Eye (tissue), 1 donor: ENCODE data around the gene NTN1.
A peak's percentile ranks its signal among the peaks of the same experiment; 100 is the strongest.

ENCODE experiments used
- DNase-seq: peaks from one replicate; pipeline ENCODE4 v3.0.0-alpha.2; 2015

The NTN1 gene

DNA sequence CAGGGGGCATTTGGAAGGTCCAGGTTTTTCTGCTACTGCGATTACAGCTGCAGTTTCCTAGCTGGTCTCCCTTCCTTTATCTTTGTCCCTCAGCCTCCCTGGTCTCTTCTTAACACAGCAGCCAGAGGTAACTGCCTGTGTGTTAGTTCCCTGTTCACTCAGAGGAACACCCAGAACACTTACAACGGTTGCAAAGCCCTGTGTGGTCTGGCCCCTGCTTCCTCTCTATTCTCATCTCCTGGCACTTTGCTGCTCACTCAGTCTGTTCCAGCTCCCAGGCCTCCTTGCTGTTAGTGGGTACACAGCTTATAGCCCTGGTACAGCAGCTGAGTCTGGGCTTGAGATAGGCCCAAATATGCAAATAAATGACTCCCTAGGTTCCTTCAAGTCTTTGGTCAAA is 16.4 kb downstream of the NTN1 start:
- no peak for DNase-seq

DNA sequence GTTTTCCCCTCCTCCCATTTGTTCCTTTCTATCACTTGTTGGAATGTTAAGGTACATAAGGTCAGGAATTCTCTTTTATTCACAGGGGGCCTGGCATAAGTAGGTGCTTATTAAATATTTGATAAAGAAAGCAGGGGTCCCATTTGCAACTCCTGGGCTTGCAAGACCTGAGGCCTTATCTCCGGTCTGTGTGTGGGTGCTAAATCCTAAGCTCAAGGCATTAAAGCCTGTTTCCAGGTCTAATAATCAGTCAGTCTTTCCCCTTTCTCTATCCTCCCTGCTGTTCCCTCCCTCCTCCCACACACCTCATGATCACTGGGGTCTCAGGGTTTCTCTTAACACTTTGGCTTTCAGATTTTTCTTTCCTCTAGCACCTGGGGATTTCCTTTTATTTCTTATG is 17.1 kb downstream of the NTN1 start:
- DNase-seq = no peak

DNA sequence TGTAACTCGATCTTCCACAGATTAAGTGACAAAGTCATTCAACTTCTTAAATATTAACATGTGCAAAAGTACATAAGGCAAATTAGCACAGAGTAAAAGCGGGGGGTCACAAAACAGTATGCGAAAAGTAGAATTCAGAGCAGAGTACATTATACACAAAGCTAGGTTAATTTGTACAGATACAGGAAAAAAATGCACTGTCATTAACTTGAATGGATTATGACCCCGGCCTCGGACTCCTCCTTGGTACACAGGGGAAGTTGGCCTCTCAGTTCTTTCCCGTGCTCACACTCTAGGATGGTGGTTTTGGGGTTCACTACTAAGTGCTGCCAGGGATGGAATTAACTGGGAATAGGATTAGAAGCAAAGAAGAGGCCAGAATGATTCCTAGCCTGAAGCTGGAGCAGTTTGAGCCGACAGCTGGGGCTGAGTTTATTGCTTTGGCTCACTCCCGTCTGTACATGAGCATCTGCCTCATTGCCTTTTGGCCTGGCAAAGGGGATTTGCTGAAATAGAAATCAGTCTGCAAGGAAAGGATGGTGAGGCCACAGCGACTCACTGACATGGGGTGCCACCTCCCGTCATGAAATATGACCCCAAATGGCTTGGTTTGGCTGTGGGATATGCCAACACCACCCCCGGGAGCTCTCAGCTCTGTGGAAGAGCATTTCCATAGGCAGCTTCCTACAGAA is 23.6 kb downstream of the NTN1 start:
- DNase-seq = no peak

DNA sequence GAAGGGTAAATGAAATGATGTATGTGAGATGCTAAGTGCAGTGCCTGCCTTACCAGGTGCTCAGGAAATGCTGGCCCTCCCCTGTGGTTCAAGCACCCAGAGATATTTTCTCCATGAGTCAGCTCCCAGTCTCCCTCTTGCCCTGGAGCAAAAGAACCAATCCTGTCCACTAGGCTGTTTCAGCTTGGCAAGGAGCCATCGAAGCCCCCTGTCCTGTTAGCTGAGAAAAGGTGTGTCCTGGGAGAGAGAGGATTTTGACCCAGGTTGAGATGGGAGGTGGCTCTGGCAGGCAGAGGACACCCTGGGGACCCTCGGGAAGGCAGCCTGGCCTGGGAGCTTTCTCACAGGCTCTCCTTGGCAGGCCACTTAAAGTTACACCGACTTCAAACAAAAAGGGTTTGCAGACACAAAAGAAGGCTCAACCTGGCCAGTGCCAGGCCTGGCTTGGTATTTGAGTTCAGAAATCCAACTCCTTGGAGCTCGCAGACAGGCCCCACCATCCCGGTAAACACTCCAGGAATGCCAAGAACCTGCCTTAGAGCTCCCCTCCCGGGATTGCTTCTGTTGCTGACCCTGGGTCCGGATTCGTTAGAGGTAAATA is 29.6 kb downstream of the NTN1 start:
- no peak for DNase-seq

DNA sequence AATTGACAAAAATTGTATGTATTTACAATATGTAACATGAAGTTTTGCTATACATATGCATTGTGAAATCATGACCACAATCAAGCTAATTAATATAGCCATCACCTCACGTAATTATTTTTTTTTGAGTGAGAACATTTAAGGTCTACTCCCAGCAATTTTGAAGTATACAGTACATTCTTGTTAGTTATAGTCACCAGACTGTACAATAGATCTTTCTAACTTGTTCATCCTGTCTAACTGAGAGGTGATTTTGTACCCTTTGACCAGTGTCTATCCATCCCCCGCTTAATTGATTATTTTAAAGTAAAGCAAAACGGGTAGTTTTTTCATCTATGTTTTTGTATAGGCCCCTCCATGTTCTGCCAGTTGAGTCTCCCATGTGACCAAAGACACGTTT is 30.3 kb downstream of the NTN1 start:
- no peak for DNase-seq

DNA sequence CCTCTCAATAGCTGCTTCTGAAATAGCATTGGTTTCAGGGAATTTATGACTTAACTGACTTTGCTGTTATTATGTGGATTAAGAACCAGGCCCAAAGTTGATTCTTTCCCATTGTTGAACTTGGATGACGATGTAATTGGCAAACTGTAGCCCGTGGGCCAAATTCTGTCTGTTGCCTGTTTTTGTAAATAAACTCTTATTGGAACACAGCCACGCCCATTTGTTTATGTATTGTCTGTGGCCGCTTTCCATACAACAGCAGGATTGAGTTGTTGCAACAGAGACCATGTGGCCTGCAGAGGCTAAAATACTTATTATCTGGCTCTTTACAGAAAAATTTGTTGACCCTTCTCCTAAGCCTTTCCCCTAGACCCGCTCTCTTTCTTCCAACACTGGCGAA is 31.6 kb downstream of the NTN1 start:
- no peak for DNase-seq

DNA sequence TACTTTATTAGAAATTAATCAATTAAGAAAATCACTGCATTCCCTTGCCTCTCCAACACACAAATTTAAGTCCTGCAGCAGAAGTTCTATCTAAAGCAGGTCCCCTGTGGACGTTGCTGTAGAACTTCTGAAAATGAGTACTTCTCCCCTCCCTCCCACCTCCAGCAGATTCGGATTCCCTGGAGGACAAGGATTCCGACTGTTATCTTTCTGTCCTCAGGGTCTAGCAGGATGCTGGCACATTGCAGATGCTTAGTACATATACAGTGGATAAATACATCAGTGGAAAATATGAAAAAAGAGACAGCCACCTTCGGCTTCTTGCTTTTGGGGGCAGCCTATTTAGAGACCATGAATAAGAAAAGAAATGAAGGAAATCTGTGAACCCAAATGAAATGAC is 32.1 kb downstream of the NTN1 start:
- DNase-seq = no peak

DNA sequence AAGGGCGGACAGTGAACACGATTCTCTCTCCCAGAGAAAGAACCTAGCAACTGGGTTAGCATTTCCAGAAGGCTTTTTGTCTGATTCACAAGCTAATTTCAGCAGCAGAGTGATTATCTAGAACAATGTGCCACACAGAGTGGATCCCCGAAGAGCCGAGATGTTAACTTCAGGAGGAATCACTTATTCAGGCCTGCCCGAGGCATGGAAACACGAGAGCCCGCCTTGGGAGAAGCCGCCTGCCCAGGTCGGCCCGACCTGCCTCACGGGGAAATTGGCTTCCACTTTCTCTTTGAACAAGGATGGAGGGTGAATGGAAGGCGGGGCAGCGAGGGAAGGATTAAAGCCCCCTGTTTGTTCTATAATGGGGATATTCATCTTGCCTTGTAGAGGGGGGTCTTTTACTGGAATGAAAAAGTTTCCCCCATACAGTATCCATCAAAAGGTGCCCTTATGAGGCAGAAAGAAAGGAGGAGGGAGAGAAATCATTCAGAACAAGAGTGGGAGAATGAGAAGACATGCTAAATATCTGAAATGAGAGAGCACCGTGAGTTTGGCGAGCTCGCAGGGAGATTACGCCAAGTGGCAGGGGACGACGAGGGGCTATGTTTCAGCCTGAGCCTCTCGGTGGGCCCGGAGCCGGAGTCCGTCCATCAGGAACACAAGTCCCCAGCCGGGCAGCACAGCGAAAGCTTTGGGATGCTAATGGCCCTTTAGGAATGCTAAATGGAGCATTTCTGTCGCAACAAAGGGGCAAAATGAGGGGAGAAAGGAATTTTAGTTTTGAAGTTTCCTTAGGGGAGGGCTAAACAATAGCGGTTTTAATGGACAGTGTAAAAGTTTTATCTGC is 33.0 kb downstream of the NTN1 start:
- DNase-seq = no peak

DNA sequence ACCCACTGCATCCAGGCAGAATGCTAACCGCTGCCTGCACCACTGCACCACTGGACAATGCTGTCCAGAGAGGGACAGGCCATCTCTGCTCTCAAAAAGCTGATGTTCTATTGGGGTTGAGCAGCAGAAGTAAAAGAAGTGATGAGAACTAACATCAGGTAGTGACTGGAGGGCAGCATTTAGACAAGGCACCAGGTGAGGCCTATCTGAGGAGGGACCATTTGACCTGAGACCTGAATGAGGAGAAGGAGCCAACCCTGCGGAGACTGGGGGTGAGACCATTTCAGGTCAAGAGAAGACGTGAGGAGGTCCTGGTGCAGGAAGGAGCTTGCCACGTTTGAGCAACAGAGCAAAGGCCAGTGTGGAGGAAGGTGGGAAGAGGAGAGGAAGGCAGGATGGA is 34.0 kb downstream of the NTN1 start:
- no peak for DNase-seq

DNA sequence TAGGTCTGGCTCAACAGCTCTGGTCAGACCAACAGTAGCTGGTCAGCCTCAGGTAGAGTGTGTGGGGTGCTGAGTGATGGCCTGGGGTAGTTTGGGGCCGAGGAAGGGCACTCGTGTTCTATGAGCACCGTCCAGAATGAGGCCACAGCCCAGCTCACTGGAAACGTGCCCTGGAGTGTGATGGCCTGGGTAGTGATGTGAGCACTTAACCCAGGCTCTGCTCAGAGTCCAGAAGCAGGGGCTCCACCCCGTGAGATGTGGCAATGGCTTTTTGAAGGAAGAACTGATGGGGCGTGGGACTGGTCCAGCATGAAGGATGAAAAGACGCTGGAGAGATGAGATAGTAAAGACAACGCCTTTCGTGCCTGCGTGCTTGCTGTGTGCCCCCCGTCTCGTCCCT is 35.3 kb downstream of the NTN1 start:
- no peak for DNase-seq

DNA sequence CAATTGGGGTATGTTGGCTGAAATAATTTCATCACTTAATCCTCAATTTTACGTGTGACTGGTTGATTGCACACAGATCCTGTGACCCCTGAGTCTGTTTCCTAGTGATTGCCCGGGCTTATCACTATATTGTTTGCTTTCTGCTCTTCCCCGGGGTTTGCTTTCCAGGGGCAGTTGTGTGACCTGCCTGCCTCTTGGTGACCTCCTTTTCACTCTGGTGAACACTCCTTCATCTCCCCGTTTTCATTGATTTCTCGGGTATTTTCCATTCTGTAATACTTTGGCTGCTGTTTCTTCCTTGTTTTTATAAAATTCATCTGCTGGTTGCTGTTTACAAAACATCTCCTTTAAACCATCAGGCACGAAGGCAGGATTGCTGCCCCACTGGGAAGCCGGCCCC is 36.0 kb downstream of the NTN1 start:
- peak; percentile 41 for DNase-seq

DNA sequence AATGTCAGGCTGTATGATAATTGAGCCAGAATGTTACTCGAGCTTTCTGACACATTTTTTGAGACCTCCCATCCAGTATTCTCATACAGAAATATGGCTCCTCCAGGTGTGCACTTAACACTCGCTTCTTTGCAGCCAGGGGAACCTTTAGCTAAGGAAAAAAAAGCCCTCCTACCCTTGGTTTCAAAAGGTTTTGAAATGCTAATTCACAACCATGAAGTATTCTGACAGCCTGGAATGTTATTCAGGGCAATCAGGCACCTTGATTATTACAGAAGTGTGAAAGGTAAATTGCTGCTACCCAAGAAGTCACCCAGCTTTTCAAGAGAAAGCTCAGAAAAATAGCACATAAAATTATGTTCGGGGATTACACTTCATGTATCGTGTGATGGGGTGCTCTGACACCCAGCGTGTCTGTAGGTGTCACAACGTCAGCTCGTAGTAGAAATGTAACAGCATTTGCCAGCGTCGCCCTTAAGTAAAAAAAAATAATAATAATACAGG is 41.1 kb downstream of the NTN1 start:
- no peak for DNase-seq

DNA sequence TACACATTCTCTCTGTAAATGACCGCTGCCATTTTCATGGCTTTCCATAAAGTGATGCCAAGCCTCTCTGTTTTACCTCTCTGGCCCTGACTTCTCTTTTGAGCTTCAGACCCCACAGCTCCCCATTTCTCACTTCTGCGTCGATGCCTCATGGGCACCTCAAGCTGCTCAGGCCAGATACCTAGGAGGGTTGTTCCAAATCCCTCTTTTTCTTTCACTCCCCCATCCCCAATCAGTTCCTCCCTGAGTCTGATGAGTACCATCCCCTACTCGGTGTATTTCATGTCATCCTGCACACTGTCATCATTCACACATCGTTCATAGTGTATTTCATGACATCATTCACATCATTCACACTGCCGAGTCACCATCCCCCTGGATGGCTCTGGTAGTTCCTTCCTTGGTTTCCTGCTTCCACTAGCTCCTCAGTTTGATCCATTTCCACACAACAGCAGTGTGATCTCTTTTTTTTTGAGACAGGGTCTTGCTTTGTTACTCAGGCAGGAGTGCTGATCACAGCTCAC is 43.1 kb downstream of the NTN1 start:
- DNase-seq = no peak

DNA sequence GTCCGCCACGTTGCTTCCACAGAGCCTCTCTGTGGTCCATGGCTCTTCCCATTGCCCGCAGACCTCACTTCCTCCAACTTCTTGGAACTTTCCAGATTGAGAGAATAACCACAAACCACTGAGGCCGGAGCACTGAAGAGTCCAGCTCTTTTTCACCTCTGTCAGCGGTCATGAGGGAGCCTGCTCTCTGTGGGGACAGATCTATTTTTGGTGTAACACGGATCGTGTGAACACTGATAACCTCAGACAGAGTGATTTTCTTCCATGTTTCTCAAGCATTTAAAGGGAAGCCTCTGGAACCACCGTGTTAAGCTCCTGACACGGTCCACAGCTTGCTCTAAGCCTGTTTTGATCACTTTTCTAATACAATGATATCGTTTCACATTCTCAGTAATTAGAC is 49.7 kb downstream of the NTN1 start:
- no peak for DNase-seq

DNA sequence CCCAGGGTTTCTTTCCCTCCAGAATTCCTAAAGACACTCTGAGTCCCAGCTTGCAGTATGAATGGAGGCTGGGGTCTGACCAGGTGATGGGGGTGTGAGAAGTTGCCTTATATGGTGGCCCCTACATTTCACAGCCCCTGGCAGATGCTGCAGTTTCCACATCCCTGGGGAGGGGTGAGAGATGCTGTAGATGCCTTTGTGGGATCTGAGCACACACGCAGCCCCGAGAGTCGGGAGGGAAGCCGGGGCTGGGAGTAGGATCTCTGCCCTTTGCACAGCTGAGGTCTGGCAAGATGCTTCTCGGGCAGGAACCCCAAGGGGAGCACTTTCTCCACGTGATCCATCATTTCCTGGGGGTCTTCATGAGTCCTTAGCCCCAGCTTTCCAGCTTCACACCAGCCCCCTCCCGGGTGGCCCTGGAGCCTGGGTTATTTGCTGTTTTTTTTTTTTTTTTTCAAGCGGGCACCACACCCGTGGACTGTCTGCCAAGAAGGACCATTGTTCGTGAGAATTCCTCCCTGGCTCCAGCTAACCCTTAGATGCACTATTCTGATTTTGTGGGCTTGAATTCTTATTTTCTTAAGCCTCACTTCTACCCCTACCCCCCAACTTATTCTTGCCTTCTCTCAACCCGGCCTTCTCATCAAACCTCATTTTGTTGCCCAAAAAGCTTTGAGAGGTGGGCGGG is 50.6 kb downstream of the NTN1 start:
- no peak for DNase-seq

DNA sequence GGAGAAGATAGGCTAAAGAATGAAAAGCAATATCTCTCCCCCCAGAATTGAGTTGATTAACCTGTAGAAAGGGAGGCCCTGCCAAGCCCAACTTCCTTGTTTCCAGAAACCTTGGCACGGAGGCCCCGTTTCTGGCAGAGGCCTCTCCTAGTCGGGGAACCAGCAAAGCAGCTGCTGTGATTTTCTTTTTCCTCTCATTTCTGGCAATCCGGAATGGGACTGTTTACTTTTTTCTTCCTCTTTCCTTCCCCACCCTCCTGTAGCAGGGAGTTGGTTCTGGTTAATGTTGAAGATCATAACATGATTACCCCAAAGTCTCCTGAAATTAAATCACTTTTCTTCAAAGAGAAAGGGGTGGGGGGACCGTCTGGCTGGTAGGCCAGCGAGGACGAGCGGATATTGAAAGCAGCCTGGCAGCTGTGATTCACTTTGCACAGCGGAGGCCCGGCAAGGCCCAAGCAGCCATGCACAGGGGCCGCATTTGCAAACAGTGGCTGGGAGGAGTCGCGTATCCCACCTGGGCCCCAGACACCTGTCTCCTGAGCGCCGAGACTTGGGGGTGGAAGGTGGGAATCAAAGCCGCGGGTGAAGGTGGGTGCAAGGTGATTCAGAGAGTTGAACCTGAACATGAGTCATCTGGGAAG is 51.5 kb downstream of the NTN1 start:
- peak; percentile 55 for DNase-seq

DNA sequence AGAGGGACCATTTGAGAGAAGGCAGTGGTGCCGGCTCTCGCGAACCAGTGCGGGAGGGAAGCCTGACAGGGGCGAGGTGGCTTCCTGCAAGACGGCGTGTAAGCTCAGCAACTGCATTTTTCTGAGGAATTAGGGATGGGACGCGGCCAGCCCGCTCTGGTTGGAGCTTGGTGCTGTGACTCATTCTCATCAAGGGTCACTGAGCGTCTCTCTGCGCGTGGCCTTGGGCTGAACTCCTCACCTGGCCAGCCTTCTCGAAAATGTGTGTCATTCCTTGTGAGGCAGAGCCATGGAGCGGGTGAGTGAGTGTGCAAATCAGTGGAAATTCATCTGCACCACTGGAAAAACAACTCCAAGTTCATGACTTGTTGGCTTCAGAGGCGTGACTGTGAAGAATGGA is 52.8 kb downstream of the NTN1 start:
- no peak for DNase-seq

DNA sequence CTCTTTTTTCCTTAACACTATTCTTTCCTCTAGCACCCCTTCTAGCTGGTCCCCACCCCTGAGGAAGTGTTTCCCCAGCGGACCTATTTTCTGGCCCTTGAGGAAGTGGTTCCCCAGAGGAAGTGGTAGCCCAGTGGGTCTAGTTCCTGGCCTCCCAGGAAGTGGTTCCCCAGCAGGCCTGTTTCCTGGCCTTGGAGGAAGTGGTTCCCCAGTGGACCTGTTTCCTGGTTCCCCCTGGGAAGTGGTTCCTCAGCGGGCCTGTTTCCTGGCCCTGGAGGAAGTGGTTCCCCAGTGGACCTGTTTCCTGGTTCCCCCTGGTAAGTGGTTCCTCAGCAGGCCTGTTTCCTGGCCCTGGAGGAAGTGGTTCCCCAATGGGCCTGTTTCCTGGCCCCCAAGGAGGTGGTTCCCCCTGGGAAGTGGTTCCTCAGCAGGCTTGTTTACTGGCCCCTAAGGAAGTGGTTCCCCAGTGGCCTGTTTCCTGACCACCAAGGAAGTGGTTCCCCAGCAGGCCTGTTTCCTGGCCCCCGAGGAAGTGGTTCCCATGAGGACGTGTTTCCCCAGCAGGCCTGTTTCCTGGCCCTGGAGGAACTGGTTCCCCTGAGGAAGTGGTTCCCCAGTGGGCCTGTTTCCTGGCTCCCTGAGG is 58.3 kb downstream of the NTN1 start:
- no peak for DNase-seq

DNA sequence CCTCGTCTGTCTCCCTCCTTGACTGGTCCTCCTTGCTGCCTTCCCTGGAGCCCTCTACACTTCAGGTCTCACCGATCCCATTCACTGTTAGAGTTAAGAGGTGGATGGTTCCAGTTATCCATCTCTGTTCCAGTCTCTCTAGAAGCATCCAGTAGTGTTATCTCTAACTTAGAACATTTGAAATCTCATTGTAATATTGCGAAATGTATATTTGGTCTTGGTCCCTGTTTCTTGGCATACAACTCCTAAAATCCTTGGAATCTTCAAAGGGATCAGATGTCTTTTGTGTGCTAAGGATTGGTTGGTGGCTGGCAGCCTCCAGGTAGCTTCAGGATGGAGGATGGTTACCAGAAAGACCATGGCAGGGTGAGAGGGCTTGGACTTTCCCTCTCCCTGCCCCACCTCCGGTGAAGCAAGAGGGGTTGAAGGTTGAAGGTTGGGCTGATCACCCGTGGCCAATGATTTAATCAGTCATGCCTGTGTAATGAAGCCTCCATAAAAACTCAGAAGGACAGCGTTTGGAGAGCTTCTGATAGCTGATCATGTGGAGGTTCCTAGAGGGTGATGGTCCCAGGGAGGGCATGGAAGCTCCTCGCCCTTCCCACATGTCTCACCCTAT is 59.1 kb downstream of the NTN1 start:
- DNase-seq = no peak

DNA sequence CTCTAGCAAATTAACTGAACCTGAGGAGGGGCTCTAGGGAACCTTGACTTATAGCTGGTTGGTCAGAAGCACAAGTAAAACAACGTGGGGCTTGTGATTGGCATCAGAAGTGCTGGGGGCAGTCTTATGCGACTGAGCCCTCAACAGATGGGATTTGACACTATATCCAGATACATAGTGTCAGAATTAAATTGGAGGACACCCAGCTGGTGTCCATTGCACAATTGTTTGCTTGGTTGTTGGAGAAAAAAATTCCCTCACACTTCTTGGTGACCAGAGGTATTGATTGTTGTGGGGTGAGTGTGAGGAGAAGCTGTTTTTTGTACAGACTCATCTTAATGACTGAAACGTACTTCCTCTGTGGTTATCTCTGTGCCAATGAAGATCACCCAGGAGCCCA is 59.7 kb downstream of the NTN1 start:
- DNase-seq = no peak

DNA sequence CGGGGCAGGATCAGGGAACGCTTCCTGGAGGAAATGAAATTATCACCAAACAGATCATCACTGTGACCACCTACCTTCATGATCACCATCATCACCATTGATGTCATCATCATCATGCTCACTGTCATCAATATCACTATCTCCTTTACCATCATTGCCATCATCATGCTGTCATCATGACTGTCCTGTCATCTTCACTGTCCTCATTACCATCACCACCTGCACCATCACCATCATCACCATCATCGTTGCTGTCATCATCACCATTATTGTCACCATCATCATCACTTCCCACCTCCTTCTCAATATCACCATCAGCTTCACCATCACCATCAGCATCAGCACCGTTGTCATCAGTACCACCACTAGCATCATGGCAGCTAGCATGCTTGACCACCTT is 65.3 kb downstream of the NTN1 start:
- no peak for DNase-seq

DNA sequence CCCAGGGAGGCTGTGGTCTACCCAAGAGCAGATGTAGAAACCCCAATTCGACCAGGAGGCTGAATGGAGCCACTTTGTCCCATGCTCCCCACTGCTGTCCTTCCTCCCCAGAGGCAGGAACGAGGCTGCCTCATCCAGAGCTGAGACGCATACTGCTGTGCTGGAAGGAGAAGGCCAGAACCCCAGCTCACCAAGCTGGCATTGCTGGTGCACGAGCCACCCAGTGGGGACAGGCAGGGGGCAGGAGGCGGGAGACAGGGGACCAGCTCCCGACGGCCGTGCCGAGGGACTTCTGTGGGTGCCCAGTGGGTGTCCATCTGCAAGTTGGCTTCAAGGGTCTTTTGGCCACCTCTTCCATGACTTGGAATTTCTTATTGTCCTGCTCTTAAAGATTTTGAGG is 66.6 kb downstream of the NTN1 start:
- no peak for DNase-seq
